ENCODE data around the gene SATB1.

SATB1 gene

DNA sequence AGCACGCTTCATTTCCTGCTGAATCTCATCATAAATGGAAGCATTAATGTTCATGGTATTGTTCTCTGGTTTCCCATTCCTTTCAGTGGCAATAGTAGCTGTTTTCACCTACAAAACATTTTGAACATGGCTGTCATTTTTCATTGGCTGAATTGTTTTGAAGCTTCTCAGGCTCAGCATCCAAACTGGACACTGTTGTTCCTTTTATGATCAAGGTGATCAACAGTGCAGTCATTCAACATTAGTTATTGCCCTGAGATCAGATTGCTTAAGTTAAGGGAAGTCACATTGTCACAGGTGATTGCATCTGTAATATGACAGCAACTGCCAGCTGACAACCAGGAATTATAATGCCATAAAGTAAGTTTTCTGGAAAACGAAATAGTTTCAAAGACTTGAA, 46.9 kb downstream of the SATB1 start:
- no peaks in the 10 kb centered on the region for H3K27me3 ChIP-seq (ENCODE audit: insufficient read depth, poor library complexity, severe bottlenecking)
- no peak overlapping the region for H3K4me3 ChIP-seq (replicated peaks; ENCODE audit: insufficient read depth, low read length)
- DNase-seq (ENCODE audit: low read depth in 1 of 2, low spot score in 1 of 2) = no peak
- no peak overlapping the region for H3K27ac ChIP-seq (replicated peaks)
- TF ChIP-seq POLR2AphosphoS5 (IDR thresholded peaks at IDR 0.05; ENCODE audit: low read depth) (no peak), CTCF (IDR thresholded peaks at IDR 0.05; ENCODE audit: insufficient read depth, low read length) (no peak)

DNA sequence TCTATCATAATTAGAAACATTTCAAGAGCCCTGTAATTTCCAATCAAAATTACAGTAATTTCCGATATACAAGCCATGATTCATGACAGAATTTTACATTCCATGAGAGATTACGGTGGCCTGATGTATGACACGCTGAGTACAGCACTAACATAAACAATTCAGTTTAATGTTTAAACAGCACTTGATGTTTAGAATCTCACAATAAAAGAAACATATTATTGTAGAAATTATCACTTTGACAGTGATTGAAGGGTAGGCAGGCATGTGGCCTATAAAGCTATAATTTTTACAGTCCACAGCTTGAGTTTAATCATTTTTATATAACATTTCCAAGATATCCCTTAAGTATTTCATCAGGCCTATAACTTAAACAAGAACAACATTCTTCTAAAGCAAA, 48.5 kb downstream of the SATB1 start:
- no peak overlapping the region for H3K4me3 ChIP-seq (replicated peaks; ENCODE audit: insufficient read depth, low read length)
- H3K27ac ChIP-seq (replicated peaks) = no peak overlapping the region
- DNase-seq (ENCODE audit: low read depth in 1 of 2, low spot score in 1 of 2) = no peak
- no peak for TF ChIP-seq GABPA (IDR thresholded peaks at IDR 0.05; ENCODE audit: low read depth)
- TF ChIP-seq REST (IDR thresholded peaks at IDR 0.05; ENCODE audit: insufficient replicate concordance, low read depth) = no peak
- TF ChIP-seq CTCF (IDR thresholded peaks at IDR 0.05; ENCODE audit: insufficient read depth, low read length) = no peak
- no peak for TF ChIP-seq SPI1 (IDR thresholded peaks at IDR 0.05; ENCODE audit: borderline replicate concordance, low read depth)
- TF ChIP-seq POLR2AphosphoS5 (IDR thresholded peaks at IDR 0.05; ENCODE audit: low read depth) = no peak
- no peaks in the 10 kb centered on the region for H3K27me3 ChIP-seq (ENCODE audit: insufficient read depth, poor library complexity, severe bottlenecking)

DNA sequence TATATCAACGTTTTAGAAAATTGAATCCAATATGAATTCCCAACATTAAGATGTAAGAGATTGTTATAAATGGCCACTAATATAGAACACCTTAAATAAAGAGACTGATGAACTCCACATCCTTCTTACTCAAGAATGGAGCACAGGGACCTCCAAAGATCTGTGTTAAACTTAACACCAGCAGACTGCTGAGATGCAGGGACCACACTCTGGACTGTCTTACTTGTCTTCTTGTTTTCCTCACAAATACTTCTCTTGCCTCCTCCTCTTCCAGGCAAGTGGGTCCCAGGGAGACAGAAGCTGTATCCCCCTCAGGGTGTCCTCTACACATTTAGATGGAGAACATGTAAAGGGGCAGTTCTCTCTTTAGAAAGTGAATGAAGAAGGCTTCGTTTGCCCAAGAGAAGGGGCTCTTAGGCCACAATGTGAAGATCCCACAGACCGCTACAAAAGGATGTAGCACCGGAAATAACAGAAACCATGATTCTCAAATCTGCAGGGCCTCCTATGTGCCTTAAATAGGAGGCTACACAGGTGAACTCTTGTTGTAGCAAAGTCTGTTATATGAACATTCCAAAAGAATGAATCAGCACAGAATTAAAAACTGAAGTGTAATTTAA, 52.2 kb downstream of the SATB1 start:
- TF ChIP-seq CTCF (IDR thresholded peaks at IDR 0.05; ENCODE audit: insufficient read depth, low read length) (no peak), SPI1 (IDR thresholded peaks at IDR 0.05; ENCODE audit: borderline replicate concordance, low read depth) (no peak), POLR2AphosphoS5 (IDR thresholded peaks at IDR 0.05; ENCODE audit: low read depth) (no peak), REST (IDR thresholded peaks at IDR 0.05; ENCODE audit: insufficient replicate concordance, low read depth) (no peak), GABPA (IDR thresholded peaks at IDR 0.05; ENCODE audit: low read depth) (no peak)
- Histone ChIP-seq H3K27ac (replicated peaks) (no peak overlapping the region), H3K27me3 (ENCODE audit: insufficient read depth, poor library complexity, severe bottlenecking) (no peaks in the 10 kb centered on the region), H3K4me3 (replicated peaks; ENCODE audit: insufficient read depth, low read length) (no peak overlapping the region)
- DNase-seq (ENCODE audit: low read depth in 1 of 2, low spot score in 1 of 2) = no peak

DNA sequence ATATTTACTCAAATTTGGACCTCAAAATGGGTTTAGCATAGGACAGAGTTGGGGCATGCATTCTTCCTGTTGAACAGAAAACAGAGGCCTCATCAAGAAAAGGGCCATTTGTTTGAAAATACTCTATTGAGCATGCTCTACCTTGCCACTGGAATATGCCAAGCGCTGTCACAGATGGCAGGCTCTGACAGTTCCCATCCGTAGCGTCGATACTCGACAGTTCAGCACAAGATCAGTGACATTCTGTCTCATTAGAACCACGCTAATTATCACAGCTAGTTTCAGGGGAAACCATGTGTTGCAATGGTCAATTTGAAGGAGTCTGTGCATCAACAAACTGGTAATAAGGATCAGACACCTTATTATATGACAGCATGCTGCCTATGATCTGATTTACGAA, 54.5 kb downstream of the SATB1 start:
- H3K27ac ChIP-seq (replicated peaks) = no peak overlapping the region
- no peak overlapping the region for H3K4me3 ChIP-seq (replicated peaks; ENCODE audit: insufficient read depth, low read length)
- no peak for DNase-seq (ENCODE audit: low read depth in 1 of 2, low spot score in 1 of 2)
- TF ChIP-seq CTCF (IDR thresholded peaks at IDR 0.05; ENCODE audit: insufficient read depth, low read length) = no peak
- TF ChIP-seq SPI1 (IDR thresholded peaks at IDR 0.05; ENCODE audit: borderline replicate concordance, low read depth) = no peak
- no peak for TF ChIP-seq POLR2AphosphoS5 (IDR thresholded peaks at IDR 0.05; ENCODE audit: low read depth)
- TF ChIP-seq GABPA (IDR thresholded peaks at IDR 0.05; ENCODE audit: low read depth) = no peak
- no peak for TF ChIP-seq REST (IDR thresholded peaks at IDR 0.05; ENCODE audit: insufficient replicate concordance, low read depth)
- no peaks in the 10 kb centered on the region for H3K27me3 ChIP-seq (ENCODE audit: insufficient read depth, poor library complexity, severe bottlenecking)

All from HL-60 (cell line).